HG02759 (cell line): ENCODE measurements around the gene ALDH3A1.

Experiments
- ATAC-seq: cut with Tn5 transposase; IDR thresholded peaks from one replicate; pipeline ENCODE4 v1.9.1; 2021; ENCODE audit warnings: mild to moderate bottlenecking, moderate library complexity; ENCODE audit not compliant: unreplicated experiment

ALDH3A1 gene

DNA sequence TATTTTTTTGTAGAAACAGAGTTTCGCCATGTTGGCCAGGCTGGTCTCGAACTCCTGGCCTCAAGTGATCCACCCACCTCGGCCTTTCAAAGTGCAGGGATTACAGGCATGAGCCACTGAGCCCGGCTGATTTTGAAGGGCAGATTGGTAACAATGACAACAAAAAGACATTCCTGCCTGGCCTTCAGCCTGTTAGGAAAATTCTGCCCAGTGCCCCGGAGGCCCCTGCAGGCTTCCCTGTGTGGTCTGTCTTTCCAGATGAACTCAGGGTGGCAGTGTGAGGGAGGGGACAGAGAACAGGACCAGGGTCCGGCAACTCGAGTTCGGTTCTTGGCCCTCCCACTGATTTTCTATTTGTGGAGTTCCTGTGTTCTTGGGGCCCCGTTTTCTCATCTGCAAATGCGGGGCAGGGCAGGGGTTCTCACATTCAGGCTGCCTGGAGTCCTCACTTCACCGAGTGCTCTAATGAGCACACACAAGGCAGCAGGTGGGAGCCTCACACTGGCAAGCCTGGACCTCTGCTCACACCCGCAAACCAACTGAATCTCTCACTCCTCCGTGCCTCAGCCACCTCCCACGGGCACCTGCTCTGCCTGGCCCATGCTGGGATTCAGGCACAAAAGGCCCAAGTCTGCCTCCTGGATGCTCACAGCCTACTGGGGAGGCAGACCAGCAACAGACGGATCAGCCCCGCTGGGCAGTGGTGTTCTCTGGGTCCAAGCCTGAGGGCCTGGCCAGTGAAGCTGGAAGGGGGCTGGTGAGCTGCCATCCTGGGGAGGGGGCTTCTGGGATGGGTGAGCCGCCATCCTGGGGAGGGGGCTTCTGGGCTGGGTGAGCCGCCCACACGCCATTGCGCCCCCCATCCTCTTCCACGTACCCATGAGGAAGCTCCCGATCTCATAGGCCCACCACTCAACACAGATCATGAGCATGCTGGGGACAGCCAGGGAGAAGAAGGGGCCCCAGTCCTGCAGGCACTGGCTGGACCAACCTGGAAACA lies 42.0 kb downstream of the ALDH3A1 start:
- no peak for ATAC-seq

DNA sequence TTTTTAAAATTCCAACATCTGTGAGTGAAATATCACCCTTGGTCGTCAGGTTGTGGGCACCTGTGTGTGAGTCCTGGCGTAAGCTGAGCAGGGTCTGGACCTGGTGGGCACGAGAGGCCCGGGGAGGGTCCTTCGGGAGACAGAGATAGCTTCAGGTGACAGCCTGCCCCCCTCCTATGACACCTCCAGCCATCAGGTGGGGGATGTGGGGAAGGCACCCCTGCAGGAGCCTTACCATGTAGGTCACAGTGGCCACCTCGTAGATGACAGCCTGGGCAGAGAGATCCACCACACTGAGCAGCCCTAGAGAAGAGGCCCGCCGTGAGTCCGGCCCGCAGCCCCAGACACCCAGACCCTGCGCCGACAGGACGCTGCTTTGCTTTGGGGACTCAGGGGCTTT lies 42.9 kb downstream of the ALDH3A1 start:
- ATAC-seq = no peak

DNA sequence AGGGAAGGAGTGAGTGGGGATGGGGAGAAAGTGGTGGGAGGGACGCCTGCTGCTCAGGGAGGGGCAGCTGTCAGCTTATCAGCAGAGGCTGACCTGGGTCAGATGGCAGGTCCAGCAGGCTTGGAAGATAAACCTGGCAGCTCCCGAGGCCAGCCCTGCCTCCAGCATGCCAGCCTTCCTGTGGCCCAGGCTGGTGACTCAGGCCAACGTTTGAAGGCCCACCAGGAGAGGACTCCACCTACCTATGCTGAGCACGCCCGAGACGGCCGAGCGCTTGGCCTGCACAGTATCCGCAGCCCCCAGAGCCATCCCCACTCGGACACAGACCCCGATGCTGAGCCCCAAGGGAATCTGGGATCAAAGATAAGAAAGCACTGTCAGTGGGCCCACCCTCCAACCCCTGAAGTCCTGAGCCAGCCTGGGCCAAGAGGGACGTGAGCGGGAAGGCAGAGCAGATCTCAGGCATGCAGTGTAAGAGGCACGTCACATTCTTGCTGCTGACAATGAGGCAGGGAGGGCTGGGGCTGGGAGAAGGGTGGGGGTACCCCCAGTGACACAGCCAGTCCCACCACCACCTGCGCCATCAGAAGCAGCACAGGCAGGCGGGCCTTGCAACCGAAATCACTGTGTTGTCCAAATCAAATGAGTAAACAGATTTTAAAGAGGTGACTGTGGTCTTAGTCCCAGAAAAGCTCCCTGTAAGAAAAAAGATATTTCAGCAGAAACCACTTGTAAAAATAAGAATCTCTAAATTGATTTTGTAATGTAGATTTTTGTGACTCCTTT lies 44.1 kb downstream of the ALDH3A1 start:
- no peak for ATAC-seq

DNA sequence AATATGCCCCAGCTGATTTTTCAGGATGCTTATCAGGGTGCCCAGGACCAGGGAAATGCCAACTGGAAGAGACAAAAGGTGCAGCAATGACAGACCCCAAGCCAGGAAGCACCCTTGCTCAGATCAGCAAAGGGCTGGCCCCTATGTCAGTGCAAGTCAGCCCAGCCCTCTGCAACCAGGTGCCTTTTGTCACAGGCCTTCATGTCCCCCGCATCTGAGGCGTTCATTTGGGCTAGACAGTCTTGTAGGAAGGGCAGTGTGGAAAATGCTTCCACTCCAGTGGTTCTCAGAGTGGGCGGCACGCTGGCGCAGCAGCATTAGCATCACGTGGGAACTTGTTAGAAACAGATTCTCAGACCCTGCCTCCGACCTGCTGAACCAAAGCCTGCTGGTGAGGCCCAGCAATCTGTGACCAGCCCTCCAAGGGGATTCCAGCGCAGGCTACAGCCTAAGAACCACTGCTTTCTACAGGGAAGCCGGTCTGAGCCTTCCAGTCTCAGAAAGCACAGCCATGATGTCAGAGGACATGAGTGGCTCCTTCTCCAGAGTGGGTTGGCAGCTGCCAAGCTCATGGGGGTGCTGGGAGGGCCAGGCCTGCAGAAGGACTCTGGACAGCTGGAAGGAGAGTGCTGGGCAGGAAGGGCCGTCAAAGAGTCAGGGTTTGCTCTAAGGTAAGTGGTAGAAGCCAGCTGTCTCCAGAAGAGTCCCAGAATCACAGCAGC lies 44.8 kb downstream of the ALDH3A1 start:
- no peak for ATAC-seq

DNA sequence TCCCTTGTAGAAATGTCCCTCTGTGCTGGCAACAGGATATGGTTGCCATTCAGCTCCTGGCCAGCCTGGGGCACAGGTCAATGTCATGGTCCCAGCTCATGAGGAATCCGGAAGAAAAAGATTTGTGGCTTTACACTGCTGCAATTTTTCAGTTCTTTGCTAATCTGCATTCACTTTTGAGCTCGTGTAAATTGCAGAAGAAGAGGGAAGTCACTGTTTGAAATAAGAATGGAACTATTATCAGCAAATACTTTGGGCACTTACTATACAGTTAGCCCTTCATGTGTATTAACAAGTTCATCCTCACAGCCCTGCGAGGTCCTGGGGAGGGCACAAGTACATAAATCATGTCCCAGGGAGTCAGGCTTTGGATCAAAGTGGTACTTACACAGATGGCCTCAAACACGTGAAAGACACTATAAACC lies 45.9 kb downstream of the ALDH3A1 start:
- no peak for ATAC-seq
